Keratinocyte (primary cell): ENCODE measurements around the gene FAIM2.

Source experiments
- EZH2 ChIP-seq: IDR thresholded peaks from one replicate; pipeline ENCODE4 v1.6.1; 2012; ENCODE audit warnings: inconsistent platforms, mild to moderate bottlenecking, low read length, moderate library complexity
- TF ChIP-seq, protein P1 (sequence below), 3 experiments: IDR thresholded peaks in 1 of 3; conservative IDR thresholded peaks in 1 of 3; optimal IDR thresholded peaks in 1 of 3; 2 replicates in 2 of 3; 3 replicates in 1 of 3; pipeline versions ENCODE3 to v1.5.1; 2011; ENCODE audit warnings: low read length in 3 of 3, mild to moderate bottlenecking in 3 of 3, moderate library complexity in 2 of 3, control low read depth in 1 of 3, inconsistent platforms in 1 of 3; ENCODE audit not compliant: insufficient read depth in 2 of 3; ENCODE audit errors: extremely low read depth in 1 of 3

DNA sequence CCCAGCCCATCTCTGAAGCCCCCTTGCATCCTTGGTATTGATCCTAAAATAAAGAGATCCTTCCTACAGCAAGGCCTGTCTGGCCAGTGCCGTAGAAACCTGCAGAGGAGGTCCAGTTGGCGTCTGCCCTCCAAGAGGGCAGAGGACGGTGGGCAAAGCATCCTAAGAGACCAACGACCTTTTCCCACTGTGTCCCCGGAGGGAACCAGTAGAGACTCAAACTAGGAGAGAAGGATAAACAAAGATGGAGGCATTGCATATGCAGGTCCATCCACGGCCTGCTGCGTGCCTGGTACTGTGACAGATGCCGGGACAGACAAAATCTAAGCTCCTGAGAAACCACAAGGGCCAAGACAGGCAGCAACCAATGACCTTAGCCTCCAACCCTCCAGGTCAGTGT, 79.3 kb downstream of the FAIM2 start:
- no peak for TF ChIP-seq EZH2
- TF ChIP-seq, protein P1, sequence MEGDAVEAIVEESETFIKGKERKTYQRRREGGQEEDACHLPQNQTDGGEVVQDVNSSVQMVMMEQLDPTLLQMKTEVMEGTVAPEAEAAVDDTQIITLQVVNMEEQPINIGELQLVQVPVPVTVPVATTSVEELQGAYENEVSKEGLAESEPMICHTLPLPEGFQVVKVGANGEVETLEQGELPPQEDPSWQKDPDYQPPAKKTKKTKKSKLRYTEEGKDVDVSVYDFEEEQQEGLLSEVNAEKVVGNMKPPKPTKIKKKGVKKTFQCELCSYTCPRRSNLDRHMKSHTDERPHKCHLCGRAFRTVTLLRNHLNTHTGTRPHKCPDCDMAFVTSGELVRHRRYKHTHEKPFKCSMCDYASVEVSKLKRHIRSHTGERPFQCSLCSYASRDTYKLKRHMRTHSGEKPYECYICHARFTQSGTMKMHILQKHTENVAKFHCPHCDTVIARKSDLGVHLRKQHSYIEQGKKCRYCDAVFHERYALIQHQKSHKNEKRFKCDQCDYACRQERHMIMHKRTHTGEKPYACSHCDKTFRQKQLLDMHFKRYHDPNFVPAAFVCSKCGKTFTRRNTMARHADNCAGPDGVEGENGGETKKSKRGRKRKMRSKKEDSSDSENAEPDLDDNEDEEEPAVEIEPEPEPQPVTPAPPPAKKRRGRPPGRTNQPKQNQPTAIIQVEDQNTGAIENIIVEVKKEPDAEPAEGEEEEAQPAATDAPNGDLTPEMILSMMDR (optimal IDR thresholded peaks at IDR 0.05 in 1 of 3, IDR thresholded peaks at IDR 0.05 in 1 of 3, conservative IDR thresholded peaks at IDR 0.05 in 1 of 3; ENCODE audit: extremely low read depth in 1 of 3, insufficient read depth in 2 of 3, low read length in 3 of 3), result no peak
